Nephron (organoid): Measurements from ENCODE around the gene ZNF496.

Experiments
- H3K27ac Mint-ChIP-seq, 3 experiments: 2 replicates each; pipeline ENCODE4 v1.8.0; 2020; ENCODE audit warnings: mixed read lengths in 3 of 3, mild to moderate bottlenecking in 2 of 3, moderate library complexity in 1 of 3
- H3K27me3 Mint-ChIP-seq: 2 replicates; pipeline ENCODE4 v1.8.0; 2021; ENCODE audit warnings: low read depth, mild to moderate bottlenecking, moderate library complexity, mixed read lengths
- H3K36me3 Mint-ChIP-seq: 2 replicates; pipeline ENCODE4 v1.8.0; 2020; ENCODE audit warnings: low read depth, mixed read lengths
- H3K4me1 Mint-ChIP-seq: 2 replicates; pipeline ENCODE4 v1.8.0; 2020; ENCODE audit warnings: mixed read lengths
- H3K4me3 Mint-ChIP-seq, 3 experiments: 2 replicates each; pipeline ENCODE4 v1.8.0; 2020; ENCODE audit warnings: mild to moderate bottlenecking in 3 of 3, mixed read lengths in 3 of 3, moderate library complexity in 2 of 3
- H3K9me3 Mint-ChIP-seq: 2 replicates; pipeline ENCODE4 v1.8.0; 2020; ENCODE audit warnings: mixed read lengths
- TF ChIP-seq, protein P1 (sequence below), 3 experiments: fragments of 200-600 bp; sonication (generic); IDR thresholded peaks; one replicate each; pipeline ENCODE4 v1.5.0; 2021; ENCODE audit warnings: antibody characterized with exemption in 3 of 3; ENCODE audit not compliant: unreplicated experiment in 3 of 3

Gene ZNF496

GRCh38 chr1:247287460-247287859, 44.2 kb downstream of the ZNF496 start:
- Mint-ChIP-seq H3K4me3 (no peak overlapping the region), H3K9me3 (peaks cover 35% of the 10 kb centered on the region), H3K36me3 (peaks cover 44% of the 10 kb centered on the region), H3K27me3 (no peaks in the 10 kb centered on the region), H3K4me1 (no peaks in the 10 kb centered on the region), H3K27ac (no peak overlapping the region)
- TF ChIP-seq, protein P1, sequence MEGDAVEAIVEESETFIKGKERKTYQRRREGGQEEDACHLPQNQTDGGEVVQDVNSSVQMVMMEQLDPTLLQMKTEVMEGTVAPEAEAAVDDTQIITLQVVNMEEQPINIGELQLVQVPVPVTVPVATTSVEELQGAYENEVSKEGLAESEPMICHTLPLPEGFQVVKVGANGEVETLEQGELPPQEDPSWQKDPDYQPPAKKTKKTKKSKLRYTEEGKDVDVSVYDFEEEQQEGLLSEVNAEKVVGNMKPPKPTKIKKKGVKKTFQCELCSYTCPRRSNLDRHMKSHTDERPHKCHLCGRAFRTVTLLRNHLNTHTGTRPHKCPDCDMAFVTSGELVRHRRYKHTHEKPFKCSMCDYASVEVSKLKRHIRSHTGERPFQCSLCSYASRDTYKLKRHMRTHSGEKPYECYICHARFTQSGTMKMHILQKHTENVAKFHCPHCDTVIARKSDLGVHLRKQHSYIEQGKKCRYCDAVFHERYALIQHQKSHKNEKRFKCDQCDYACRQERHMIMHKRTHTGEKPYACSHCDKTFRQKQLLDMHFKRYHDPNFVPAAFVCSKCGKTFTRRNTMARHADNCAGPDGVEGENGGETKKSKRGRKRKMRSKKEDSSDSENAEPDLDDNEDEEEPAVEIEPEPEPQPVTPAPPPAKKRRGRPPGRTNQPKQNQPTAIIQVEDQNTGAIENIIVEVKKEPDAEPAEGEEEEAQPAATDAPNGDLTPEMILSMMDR (IDR thresholded peaks at IDR 0.05; ENCODE audit: unreplicated experiment in 3 of 3) = no peak

GRCh38 chr1:247286134-247286670, 45.5 kb downstream of the ZNF496 start:
- TF ChIP-seq, protein P1 (IDR thresholded peaks at IDR 0.05; ENCODE audit: unreplicated experiment in 3 of 3) = no peak
- no peak overlapping the region for H3K4me3 Mint-ChIP-seq
- H3K4me1 Mint-ChIP-seq = peaks cover 1% of the 10 kb centered on the region
- peaks cover 44% of the 10 kb centered on the region for H3K36me3 Mint-ChIP-seq
- no peaks in the 10 kb centered on the region for H3K27me3 Mint-ChIP-seq
- H3K9me3 Mint-ChIP-seq = peaks cover 32% of the 10 kb centered on the region
- no peak overlapping the region for H3K27ac Mint-ChIP-seq

DNA sequence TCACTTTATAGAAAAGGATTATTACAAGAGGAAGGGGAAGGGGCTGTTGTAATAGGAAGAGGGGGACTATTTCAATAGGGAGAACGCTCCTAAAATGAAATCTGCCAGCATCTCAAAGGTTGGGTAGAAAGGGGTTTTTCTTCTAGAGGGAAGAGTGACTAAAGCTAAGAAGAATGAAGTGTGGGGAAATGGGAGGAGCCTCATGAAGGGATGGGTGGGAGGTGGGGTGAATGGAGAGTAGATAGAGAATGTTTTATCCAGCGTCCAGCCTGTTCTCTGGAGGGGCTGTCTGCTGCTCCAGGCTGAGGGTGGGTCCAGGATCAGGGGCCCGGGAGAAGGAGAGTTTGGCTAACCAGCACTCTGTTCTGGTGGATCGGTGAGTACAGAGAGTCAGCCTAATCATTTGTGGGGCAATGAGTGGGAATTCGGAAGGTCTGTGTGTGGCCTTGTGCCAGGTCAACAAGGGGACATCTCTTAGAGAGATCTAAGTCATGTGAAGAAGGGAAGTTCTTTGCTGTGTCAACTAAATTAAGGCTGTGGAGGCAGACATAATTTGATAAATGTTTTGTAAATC, 50.6 kb downstream of the ZNF496 start:
- H3K27me3 Mint-ChIP-seq = no peaks in the 10 kb centered on the region
- H3K9me3 Mint-ChIP-seq = peaks cover 8% of the 10 kb centered on the region
- TF ChIP-seq, protein P1 (IDR thresholded peaks at IDR 0.05; ENCODE audit: unreplicated experiment in 3 of 3) = no peak
- peaks cover 4% of the 10 kb centered on the region for H3K4me1 Mint-ChIP-seq
- peak overlapping the region; percentile 8 to 49 (median 20) for H3K27ac Mint-ChIP-seq
- no peak overlapping the region for H3K4me3 Mint-ChIP-seq
- H3K36me3 Mint-ChIP-seq = peaks cover 9% of the 10 kb centered on the region

DNA sequence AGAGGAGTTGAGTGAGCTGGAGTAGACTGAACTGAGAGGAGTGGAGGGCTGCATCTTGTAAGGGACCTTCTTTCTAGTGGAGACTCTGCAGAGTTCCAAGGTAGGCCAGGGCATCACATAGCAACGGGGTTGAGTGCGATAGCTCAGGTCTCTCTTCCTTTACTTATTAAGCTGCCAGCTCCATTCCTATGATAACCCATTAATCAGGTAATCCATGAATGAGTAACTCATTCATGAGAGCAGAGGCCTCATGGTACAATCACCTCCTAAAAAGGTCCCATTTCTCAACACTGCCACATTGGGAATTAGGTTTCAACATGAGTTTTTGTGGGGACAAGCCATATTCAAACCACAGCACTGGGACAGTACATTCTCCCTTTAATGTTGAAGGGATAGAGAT, 54.5 kb downstream of the ZNF496 start:
- TF ChIP-seq, protein P1 (IDR thresholded peaks at IDR 0.05; ENCODE audit: unreplicated experiment in 3 of 3) = no peak
- H3K27me3 Mint-ChIP-seq = no peaks in the 10 kb centered on the region
- no peaks in the 10 kb centered on the region for H3K36me3 Mint-ChIP-seq
- no peak overlapping the region for H3K4me3 Mint-ChIP-seq
- H3K27ac Mint-ChIP-seq = peak overlapping the region; percentile 0 to 69 (median 54)
- peaks cover 18% of the 10 kb centered on the region for H3K4me1 Mint-ChIP-seq
- H3K9me3 Mint-ChIP-seq = peaks cover 12% of the 10 kb centered on the region

- peak overlapping the region; percentile 22 to 89 (median 28) for H3K27ac Mint-ChIP-seq
- TF ChIP-seq, protein P1 (IDR thresholded peaks at IDR 0.05; ENCODE audit: unreplicated experiment in 3 of 3) = no peak
- peaks cover 26% of the 10 kb centered on the region for H3K9me3 Mint-ChIP-seq
- peak overlapping the region in 1 of 3 experiments; percentile 10 for H3K4me3 Mint-ChIP-seq
- H3K27me3 Mint-ChIP-seq = no peaks in the 10 kb centered on the region
- no peaks in the 10 kb centered on the region for H3K36me3 Mint-ChIP-seq
- peaks cover 14% of the 10 kb centered on the region for H3K4me1 Mint-ChIP-seq
These were observed 56.9 kb downstream of the ZNF496 start for GRCh38 chr1:247274605-247275256.
